IMR-90 (cell line): ENCODE data around the gene EIF4G2. TPM values are rescaled to one million over a fixed set of nuclear protein-coding genes. Genes with fewer than 3 reads are reported as not detected.
A peak's percentile ranks its signal among the peaks of the same experiment; 100 is the strongest.

ENCODE experiments used
- ATAC-seq: fragments of 200-7000 bp; cut with Tn5 transposase; 2 replicates; pipeline ENCODE4 v1.9.1; 2020; ENCODE audit warnings: low read depth, mild to moderate bottlenecking, moderate library complexity
- BruUV-seq: library from RNA; stranded (reverse); fragments of 400-500 nt; replicated peaks from 2 replicates; lab custom pipeline; 2021; lab: Mats Ljungman, UMichigan
- CTCF ChIA-PET: fragments of 300-600 bp; formaldehyde crosslinking; extraction: SDS; loops from one replicate; lab custom pipeline; 2021; ENCODE audit warnings: antibody characterized with exemption; lab: Yijun Ruan, JAX
- POLR2A ChIA-PET: fragments of 300-600 bp; sonication (Branson Sonifier 250); formaldehyde crosslinking; loops from one replicate; lab custom pipeline; 2022; ENCODE audit warnings: antibody characterized with exemption; ENCODE audit not compliant: unreplicated experiment; lab: Charles Lee
- DNase-seq: peaks from one replicate; pipeline ENCODE4 v3.0.0; 2013
- H2AFZ ChIP-seq: replicated peaks from 2 replicates; pipeline ENCODE3; 2013; ENCODE audit warnings: low read length, mild to moderate bottlenecking; ENCODE audit not compliant: poor library complexity
- H2AK5ac ChIP-seq: 2 replicates; pipeline ENCODE4 v1.6.1; 2013; ENCODE audit warnings: low read depth, low read length, inconsistent platforms
- H2AK9ac ChIP-seq: replicated peaks from 2 replicates; pipeline ENCODE3; 2013; ENCODE audit warnings: mild to moderate bottlenecking, low read depth, low read length, moderate library complexity; ENCODE audit not compliant: poor library complexity
- H2BK120ac ChIP-seq: 2 replicates; pipeline ENCODE4 v1.6.1; 2013; ENCODE audit warnings: low read depth, low read length, inconsistent platforms
- H2BK15ac ChIP-seq: 3 replicates; pipeline ENCODE4 v1.6.1; 2013; ENCODE audit warnings: low read depth, low read length, inconsistent platforms
- H2BK20ac ChIP-seq: 2 replicates; pipeline ENCODE4 v1.6.1; 2013; ENCODE audit warnings: low read depth, mild to moderate bottlenecking, inconsistent platforms, low read length, moderate library complexity
- H2BK5ac ChIP-seq: 2 replicates; pipeline ENCODE4 v1.6.1; 2013; ENCODE audit warnings: mild to moderate bottlenecking, low read depth, low read length, inconsistent platforms; ENCODE audit not compliant: poor library complexity, severe bottlenecking
- H3K14ac ChIP-seq: replicated peaks from 2 replicates; pipeline ENCODE4 v1.6.1; 2013; ENCODE audit warnings: low read depth, low read length, inconsistent platforms
- H3K18ac ChIP-seq: 2 replicates; pipeline ENCODE4 v1.6.1; 2013; ENCODE audit warnings: low read depth, low read length, control low read depth
- H3K23ac ChIP-seq: 2 replicates; pipeline ENCODE4 v1.6.1; 2013; ENCODE audit warnings: low read depth, low read length, inconsistent platforms
- H3K27ac ChIP-seq: 2 replicates; pipeline ENCODE4 v1.5.1; 2013; ENCODE audit warnings: mild to moderate bottlenecking, control low read depth, low read length; ENCODE audit not compliant: insufficient read depth
- H3K27me3 ChIP-seq: 2 replicates; pipeline ENCODE4 v1.6.1; 2013; ENCODE audit warnings: low read length; ENCODE audit not compliant: control insufficient read depth, insufficient read depth
- H3K36me3 ChIP-seq: 2 replicates; pipeline ENCODE4 v1.6.1; 2013; ENCODE audit warnings: low read length, mixed read lengths; ENCODE audit not compliant: control insufficient read depth, insufficient read depth
- H3K4ac ChIP-seq: 2 replicates; pipeline ENCODE4 v1.6.1; 2013; ENCODE audit warnings: low read depth, low read length, inconsistent platforms
- H3K4me1 ChIP-seq: 2 replicates; pipeline ENCODE4 v1.6.1; 2013; ENCODE audit warnings: low read length, mixed read lengths; ENCODE audit not compliant: control insufficient read depth, insufficient read depth
- H3K4me2 ChIP-seq: 2 replicates; pipeline ENCODE4 v1.6.1; 2013; ENCODE audit warnings: low read depth, mild to moderate bottlenecking, control low read depth, low read length, moderate library complexity
- H3K4me3 ChIP-seq: 2 replicates; pipeline ENCODE4 v1.5.1; 2013; ENCODE audit warnings: low read depth, mild to moderate bottlenecking, control low read depth, low read length, moderate library complexity; ENCODE audit not compliant: insufficient read depth
- H3K56ac ChIP-seq: 2 replicates; pipeline ENCODE4 v1.6.1; 2013; ENCODE audit warnings: low read length, inconsistent platforms; ENCODE audit not compliant: insufficient read depth; ENCODE audit errors: extremely low read depth
- H3K79me1 ChIP-seq, 2 experiments: 2 replicates each; pipeline ENCODE4 v1.6.1; 2013; ENCODE audit warnings: low read length in 2 of 2, inconsistent platforms in 1 of 2, low read depth in 1 of 2
- H3K9ac ChIP-seq: 2 replicates; pipeline ENCODE4 v1.6.1; 2013; ENCODE audit warnings: low read depth, low read length, control low read depth
- H3K9me1 ChIP-seq: 2 replicates; pipeline ENCODE4 v1.6.1; 2013; ENCODE audit warnings: low read length, inconsistent platforms; ENCODE audit not compliant: insufficient read depth
- H3K9me3 ChIP-seq: 2 replicates; pipeline ENCODE4 v1.6.1; 2013; ENCODE audit warnings: low read length; ENCODE audit not compliant: control insufficient read depth, insufficient read depth
- H4K20me1 ChIP-seq: 2 replicates; pipeline ENCODE4 v1.6.1; 2013; ENCODE audit warnings: low read length, inconsistent platforms; ENCODE audit not compliant: insufficient read depth
- H4K5ac ChIP-seq: 2 replicates; pipeline ENCODE4 v1.6.1; 2013; ENCODE audit warnings: mild to moderate bottlenecking, low read depth, low read length, control low read depth
- H4K8ac ChIP-seq, 2 experiments: 2 replicates each; pipeline ENCODE4 v1.6.1; 2013; ENCODE audit warnings: low read depth in 2 of 2, low read length in 2 of 2, control low read depth in 1 of 2, inconsistent platforms in 1 of 2
- H4K91ac ChIP-seq: 2 replicates; pipeline ENCODE4 v1.6.1; 2013; ENCODE audit warnings: low read depth, low read length, inconsistent platforms; ENCODE audit not compliant: insufficient read depth
- BHLHE40 ChIP-seq: fragments of 150-350 bp; IDR thresholded peaks from 2 replicates; pipeline ENCODE4 v1.6.1; 2016; ENCODE audit warnings: mild to moderate bottlenecking, low read depth, low read length
- CEBPB ChIP-seq: IDR thresholded peaks from 2 replicates; pipeline ENCODE4 v1.6.1; 2012; ENCODE audit warnings: low read depth, low read length, improper control_type of control experiment
- CHD1 ChIP-seq: IDR thresholded peaks from 2 replicates; pipeline ENCODE4 v1.6.1; 2012; ENCODE audit warnings: low read depth, low read length, improper control_type of control experiment
- CTCF ChIP-seq: conservative IDR thresholded peaks from 2 replicates; pipeline ENCODE4 v1.5.1; 2012; ENCODE audit warnings: mild to moderate bottlenecking, low read depth, low read length, improper control_type of control experiment
- FOS ChIP-seq: fragments of 150-350 bp; IDR thresholded peaks from 2 replicates; pipeline ENCODE4 v1.6.1; 2016; ENCODE audit warnings: low read depth, low read length
- MAFK ChIP-seq: IDR thresholded peaks from 2 replicates; pipeline ENCODE4 v1.6.1; 2012; ENCODE audit warnings: low read depth, low read length, improper control_type of control experiment
- MAZ ChIP-seq: IDR thresholded peaks from 2 replicates; pipeline ENCODE4 v1.6.1; 2012; ENCODE audit warnings: low read depth, mild to moderate bottlenecking, low read length, improper control_type of control experiment, moderate library complexity, borderline replicate concordance
- MXI1 ChIP-seq: IDR thresholded peaks from 2 replicates; pipeline ENCODE4 v1.6.1; 2012; ENCODE audit warnings: low read depth, mild to moderate bottlenecking, low read length, moderate library complexity, borderline replicate concordance
- POLR2A ChIP-seq: IDR thresholded peaks from 2 replicates; pipeline ENCODE4 v1.6.1; 2012; ENCODE audit warnings: mild to moderate bottlenecking, low read depth, low read length
- RAD21 ChIP-seq: IDR thresholded peaks from 2 replicates; pipeline ENCODE4 v1.6.1; 2012; ENCODE audit warnings: low read length, improper control_type of control experiment
- RCOR1 ChIP-seq: IDR thresholded peaks from 2 replicates; pipeline ENCODE4 v1.6.1; 2012; ENCODE audit warnings: mild to moderate bottlenecking, low read length, improper control_type of control experiment; ENCODE audit not compliant: insufficient replicate concordance
- dilution Hi-C: fragments of 300-500 bp; cut with HindIII; formaldehyde crosslinking; loops from one replicate; pipeline ENCODE4 v1.14.3; 2018; ENCODE audit warnings: low sequenced_read_pairs; ENCODE audit not compliant: unreplicated experiment
- in situ Hi-C: fragments of 300-500 bp; cut with MboI; formaldehyde crosslinking; loops from 3 replicates; pipeline ENCODE4 v1.14.3; 2019; ENCODE audit warnings: low sequenced_read_pairs, inconsistent platforms, mixed read lengths
- intact Hi-C: fragments of 100-400 bp; cut with micrococcal nuclease; formaldehyde crosslinking; loops from 2 replicates; pipeline ENCODE4 v1.10.0; 2022
- polyA plus RNA-seq, 3 experiments: library from polyadenylated mRNA; depleted of rRNA; stranded (reverse); fragments of >200 nt; gene quantifications; 2 replicates each; pipeline ENCODE4 v1.2.3, GENCODE V29; 2012; ENCODE audit warnings: low replicate concordance in 1 of 3
- total RNA-seq: library from RNA; depleted of rRNA; stranded (reverse); fragments of >200 nt; gene quantifications from 2 replicates; pipeline ENCODE4 v1.2.3, GENCODE V29; 2012
- TF ChIP-seq, protein P1 (sequence below): fragments of 150-350 bp; IDR thresholded peaks from 2 replicates; pipeline ENCODE4 v1.6.1; 2016; ENCODE audit warnings: low read depth, mild to moderate bottlenecking, low read length, moderate library complexity, borderline replicate concordance
- TF ChIP-seq, protein P2 (sequence below): fragments of 150-350 bp; IDR thresholded peaks from 2 replicates; pipeline ENCODE4 v1.6.1; 2017; ENCODE audit warnings: mild to moderate bottlenecking, antibody characterized with exemption, low read length, low read depth

EIF4G2 gene
- total and polyA plus RNA-seq, 2 of the 4 experiments (the other 2 are of a cell fraction), result 492 to 1,216 TPM

GRCh38 chr11:10844796-10845195 is 36.1 kb upstream of the EIF4G2 start:
- H3K23ac ChIP-seq, result no peak overlapping the region
- H3K9ac ChIP-seq, result no peak overlapping the region
- H3K4ac ChIP-seq, result no peak overlapping the region
- no TSS peak for BruUV-seq
- H3K4me1 ChIP-seq, result peaks cover 2% of the 10 kb centered on the region; the same call in 1 of the 2 replicates
- H3K27ac ChIP-seq, result no peak overlapping the region
- in situ Hi-C loops (no loop called here), dilution Hi-C loops (no loop called here), intact Hi-C loops (no loop called here)
- TF ChIP-seq CEBPB (no peak), MAZ (no peak), MAFK (no peak), MXI1 (no peak), BHLHE40 (no peak), CTCF (no peak), FOS (no peak), RAD21 (no peak), CHD1 (no peak), RCOR1 (no peak), POLR2A (no peak)
- TF ChIP-seq, protein P1, sequence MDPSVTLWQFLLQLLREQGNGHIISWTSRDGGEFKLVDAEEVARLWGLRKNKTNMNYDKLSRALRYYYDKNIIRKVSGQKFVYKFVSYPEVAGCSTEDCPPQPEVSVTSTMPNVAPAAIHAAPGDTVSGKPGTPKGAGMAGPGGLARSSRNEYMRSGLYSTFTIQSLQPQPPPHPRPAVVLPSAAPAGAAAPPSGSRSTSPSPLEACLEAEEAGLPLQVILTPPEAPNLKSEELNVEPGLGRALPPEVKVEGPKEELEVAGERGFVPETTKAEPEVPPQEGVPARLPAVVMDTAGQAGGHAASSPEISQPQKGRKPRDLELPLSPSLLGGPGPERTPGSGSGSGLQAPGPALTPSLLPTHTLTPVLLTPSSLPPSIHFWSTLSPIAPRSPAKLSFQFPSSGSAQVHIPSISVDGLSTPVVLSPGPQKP, result no peak
- TF ChIP-seq, protein P2, sequence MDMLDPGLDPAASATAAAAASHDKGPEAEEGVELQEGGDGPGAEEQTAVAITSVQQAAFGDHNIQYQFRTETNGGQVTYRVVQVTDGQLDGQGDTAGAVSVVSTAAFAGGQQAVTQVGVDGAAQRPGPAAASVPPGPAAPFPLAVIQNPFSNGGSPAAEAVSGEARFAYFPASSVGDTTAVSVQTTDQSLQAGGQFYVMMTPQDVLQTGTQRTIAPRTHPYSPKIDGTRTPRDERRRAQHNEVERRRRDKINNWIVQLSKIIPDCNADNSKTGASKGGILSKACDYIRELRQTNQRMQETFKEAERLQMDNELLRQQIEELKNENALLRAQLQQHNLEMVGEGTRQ, result no peak
- H3K9me1 ChIP-seq, result peaks cover 7% of the 10 kb centered on the region
- H4K20me1 ChIP-seq, result no peaks in the 10 kb centered on the region
- no peak overlapping the region for H3K18ac ChIP-seq
- H2AK9ac ChIP-seq, result no peak overlapping the region
- CTCF ChIA-PET, result interaction anchor here (0.5 kb wide), 1 partner anchor 310 kb away, joined by 3 read pairs; no protein-coding TSS in a partner anchor
- no peak overlapping the region for H4K8ac ChIP-seq
- H4K91ac ChIP-seq, result no peak overlapping the region
- H2AFZ ChIP-seq, result no peak overlapping the region
- POLR2A ChIA-PET, result interaction anchor here (1.1 kb wide), 1 partner anchor 35 kb away, joined by 3 read pairs; no protein-coding TSS in a partner anchor
- no peak for DNase-seq
- no peak overlapping the region for H2BK20ac ChIP-seq
- no peak overlapping the region for H3K4me3 ChIP-seq
- H3K27me3 ChIP-seq, result no peaks in the 10 kb centered on the region
- peaks cover 2 to 11% of the 10 kb centered on the region in 2 experiments; a peak in 3 of 4 replicates for H3K79me1 ChIP-seq
- no peaks in the 10 kb centered on the region for H3K9me3 ChIP-seq
- H2BK15ac ChIP-seq, result no peak overlapping the region
- no peaks in the 10 kb centered on the region for H3K36me3 ChIP-seq
- H3K4me2 ChIP-seq, result peak overlapping the region; percentile 40; the same call in 1 of the 2 replicates
- peak; percentile 45 for ATAC-seq
- H4K5ac ChIP-seq, result no peak overlapping the region
- H3K14ac ChIP-seq, result no peak overlapping the region
- no peak overlapping the region for H2BK5ac ChIP-seq
- no peak overlapping the region for H2BK120ac ChIP-seq
- H2AK5ac ChIP-seq, result no peak overlapping the region
- H3K56ac ChIP-seq, result no peak overlapping the region
